HEK293 (cell line): ENCODE results near the gene CHMP4A.

Source experiments
- IKZF3 ChIP-seq: fragments of 450-650 bp; IDR thresholded peaks from 2 replicates; pipeline ENCODE4 v1.5.0; 2018; ENCODE audit warnings: missing biosample characterization, mild to moderate bottlenecking, missing genetic modification characterization, moderate library complexity
- MEIS1 ChIP-seq: sonication (generic); formaldehyde crosslinking; IDR thresholded peaks from 2 replicates; pipeline ENCODE4 v1.8.1; 2022; ENCODE audit warnings: missing genetic modification reagents, mild to moderate bottlenecking, borderline replicate concordance
- MYNN ChIP-seq: fragments of 450-650 bp; formaldehyde crosslinking; IDR thresholded peaks from 2 replicates; pipeline ENCODE4 v1.5.1; 2016; ENCODE audit warnings: missing biosample characterization, missing genetic modification characterization, borderline replicate concordance
- ZBTB7A ChIP-seq: fragments of 450-650 bp; formaldehyde crosslinking; IDR thresholded peaks from 2 replicates; pipeline ENCODE4 v1.5.1; 2016; ENCODE audit warnings: low read depth, missing biosample characterization, missing genetic modification characterization
- ZFP41 ChIP-seq: fragments of 450-650 bp; formaldehyde crosslinking; IDR thresholded peaks from 2 replicates; pipeline ENCODE4 v1.5.1; 2016; ENCODE audit warnings: missing biosample characterization, missing genetic modification characterization, borderline replicate concordance
- ZNF184 ChIP-seq: fragments of 450-650 bp; IDR thresholded peaks from 2 replicates; pipeline ENCODE4 v1.5.1; 2018; ENCODE audit warnings: missing biosample characterization, mild to moderate bottlenecking, missing genetic modification characterization
- ZNF266 ChIP-seq: fragments of 450-650 bp; formaldehyde crosslinking; IDR thresholded peaks from 2 replicates; pipeline ENCODE4 v1.5.1; 2016; ENCODE audit warnings: missing biosample characterization, missing genetic modification characterization, low read depth
- ZNF473 ChIP-seq: fragments of 450-650 bp; formaldehyde crosslinking; IDR thresholded peaks from 2 replicates; pipeline ENCODE4 v1.5.1; 2017; ENCODE audit warnings: missing biosample characterization, missing genetic modification characterization
- ZNF747 ChIP-seq: fragments of 450-650 bp; formaldehyde crosslinking; IDR thresholded peaks from 2 replicates; pipeline ENCODE4 v1.5.1; 2016; ENCODE audit warnings: missing biosample characterization, missing genetic modification characterization
- TF ChIP-seq, protein P1 (sequence below): fragments of 450-650 bp; formaldehyde crosslinking; IDR thresholded peaks from 2 replicates; pipeline ENCODE4 v1.5.1; 2016; ENCODE audit warnings: missing biosample characterization, missing genetic modification characterization
- TF ChIP-seq, protein P2 (sequence below): fragments of 450-650 bp; formaldehyde crosslinking; IDR thresholded peaks from 2 replicates; pipeline ENCODE4 v1.5.1; 2016; ENCODE audit warnings: missing biosample characterization, missing genetic modification characterization

- TF ChIP-seq MEIS1 (CRISPR knock-in tag) (no peak), ZFP41 (tag by site-specific recombination) (no peak), ZBTB7A (tag by site-specific recombination) (no peak), ZNF266 (no peak), IKZF3 (tag by site-specific recombination) (no peak), ZNF184 (no peak), ZNF747 (no peak), MYNN (no peak), ZNF473 (no peak)
- TF ChIP-seq, protein P1, sequence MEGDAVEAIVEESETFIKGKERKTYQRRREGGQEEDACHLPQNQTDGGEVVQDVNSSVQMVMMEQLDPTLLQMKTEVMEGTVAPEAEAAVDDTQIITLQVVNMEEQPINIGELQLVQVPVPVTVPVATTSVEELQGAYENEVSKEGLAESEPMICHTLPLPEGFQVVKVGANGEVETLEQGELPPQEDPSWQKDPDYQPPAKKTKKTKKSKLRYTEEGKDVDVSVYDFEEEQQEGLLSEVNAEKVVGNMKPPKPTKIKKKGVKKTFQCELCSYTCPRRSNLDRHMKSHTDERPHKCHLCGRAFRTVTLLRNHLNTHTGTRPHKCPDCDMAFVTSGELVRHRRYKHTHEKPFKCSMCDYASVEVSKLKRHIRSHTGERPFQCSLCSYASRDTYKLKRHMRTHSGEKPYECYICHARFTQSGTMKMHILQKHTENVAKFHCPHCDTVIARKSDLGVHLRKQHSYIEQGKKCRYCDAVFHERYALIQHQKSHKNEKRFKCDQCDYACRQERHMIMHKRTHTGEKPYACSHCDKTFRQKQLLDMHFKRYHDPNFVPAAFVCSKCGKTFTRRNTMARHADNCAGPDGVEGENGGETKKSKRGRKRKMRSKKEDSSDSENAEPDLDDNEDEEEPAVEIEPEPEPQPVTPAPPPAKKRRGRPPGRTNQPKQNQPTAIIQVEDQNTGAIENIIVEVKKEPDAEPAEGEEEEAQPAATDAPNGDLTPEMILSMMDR: no peak
- TF ChIP-seq, protein P2, sequence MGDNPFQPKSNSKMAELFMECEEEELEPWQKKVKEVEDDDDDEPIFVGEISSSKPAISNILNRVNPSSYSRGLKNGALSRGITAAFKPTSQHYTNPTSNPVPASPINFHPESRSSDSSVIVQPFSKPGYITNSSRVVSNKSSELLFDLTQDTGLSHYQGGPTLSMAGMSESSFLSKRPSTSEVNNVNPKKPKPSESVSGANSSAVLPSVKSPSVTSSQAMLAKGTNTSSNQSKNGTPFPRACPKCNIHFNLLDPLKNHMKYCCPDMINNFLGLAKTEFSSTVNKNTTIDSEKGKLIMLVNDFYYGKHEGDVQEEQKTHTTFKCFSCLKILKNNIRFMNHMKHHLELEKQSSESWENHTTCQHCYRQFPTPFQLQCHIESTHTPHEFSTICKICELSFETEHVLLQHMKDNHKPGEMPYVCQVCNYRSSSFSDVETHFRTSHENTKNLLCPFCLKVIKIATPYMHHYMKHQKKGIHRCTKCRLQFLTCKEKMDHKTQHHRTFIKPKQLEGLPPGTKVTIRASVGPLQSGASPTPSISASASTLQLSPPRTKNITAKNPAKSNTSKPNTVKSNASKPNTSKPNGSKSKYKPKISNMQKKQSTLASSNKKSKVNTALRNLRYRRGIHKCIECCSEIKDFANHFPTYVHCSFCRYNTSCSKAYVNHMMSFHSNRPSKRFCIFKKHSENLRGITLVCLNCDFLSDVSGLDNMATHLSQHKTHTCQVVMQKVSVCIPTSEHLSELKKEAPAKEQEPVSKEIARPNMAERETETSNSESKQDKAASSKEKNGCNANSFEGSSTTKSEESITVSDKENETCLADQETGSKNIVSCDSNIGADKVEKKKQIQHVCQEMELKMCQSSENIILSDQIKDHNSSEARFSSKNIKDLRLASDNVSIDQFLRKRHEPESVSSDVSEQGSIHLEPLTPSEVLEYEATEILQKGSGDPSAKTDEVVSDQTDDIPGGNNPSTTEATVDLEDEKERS (tag by site-specific recombination): no peak
Measured at GRCh38 chr14:24184104-24184970, 29.0 kb downstream of the CHMP4A start.
